Pancreas (tissue), 10 donors: ENCODE measurements around the gene CYP2C9. TPM values are rescaled to one million over a fixed set of nuclear protein-coding genes. Genes with fewer than 3 reads are reported as not detected.

Experiments
- ATAC-seq, 4 donors: fragments of 200-7000 bp; cut with Tn5 transposase; one replicate each; pipeline versions ENCODE4 v1.8.0 to v1.9.1; 2020; ENCODE audit warnings: mild to moderate bottlenecking in 4 of 4, moderate library complexity in 4 of 4
- DNase-seq, 6 donors: peaks; one replicate each; pipeline ENCODE4 v3.0.0-alpha.2; 2020
- FAIRE-seq: peaks from 2 replicates; lab custom pipeline; 2012; peaks lifted over from hg19 to GRCh38; lab: Jason Lieb, UNC
- H3K27ac ChIP-seq, 4 donors: fragments of 200-600 bp; sonication (generic); 1 replicate in 3 of 4; 2 replicates in 1 of 4; pipeline versions ENCODE4 v1.5.0 to v1.8.0; 2020
- H3K27me3 ChIP-seq, 4 donors: fragments of 200-600 bp; one replicate each; pipeline ENCODE4 v1.8.0; 2021
- H3K36me3 ChIP-seq, 3 donors: fragments of 200-600 bp; sonication (generic) in 1 of 3; one replicate each; pipeline versions ENCODE4 v1.5.0 to v1.8.0; 2020 to 2021
- H3K4me1 ChIP-seq, 3 donors: fragments of 200-600 bp; one replicate each; pipeline ENCODE4 v1.8.0; 2021
- H3K4me3 ChIP-seq, 4 donors: fragments of 200-600 bp; sonication (generic) in 2 of 4; one replicate each; pipeline versions ENCODE4 v1.5.0 to v1.8.0; 2020 to 2021
- H3K9me3 ChIP-seq, 4 donors: fragments of 200-600 bp; one replicate each; pipeline ENCODE4 v1.8.0; 2021
- CTCF ChIP-seq, 4 donors: fragments of 200-600 bp; sonication (generic) in 3 of 4; IDR thresholded peaks; one replicate each; pipeline versions ENCODE4 v1.5.0 to v1.8.0; 2021; ENCODE audit warnings: antibody characterized with exemption in 4 of 4
- WGBS, 2 donors: extraction: QIAGEN DNeasy Blood & Tissue Kit; methylation state at CpG; one replicate each; pipeline ENCODE4 v1.1.7; 2013; 5-methylcytosine and 5-hydroxymethylcytosine counted together
- intact Hi-C, 3 donors: fragments of 100-400 bp; cut with DNase I; formaldehyde crosslinking; loops; one replicate each; pipeline versions ENCODE4 v1.11.1 to v1.14.2; 2022
- polyA plus RNA-seq, 2 donors: library from polyadenylated mRNA; stranded (reverse); fragments of 200-250 nt; gene quantifications; one replicate each; pipeline ENCODE4 v1.2.3, GENCODE V29; 2013
- total RNA-seq, 6 donors: library from RNA; stranded (reverse); fragmentation: NEBNext Ultra II Directional in 4 of 6; extraction: Animal tissue kit (Norgen Biotek cat#: 25700) in 4 of 6; gene quantifications; one replicate each; pipeline versions ENCODE4 v1.2.1 to v1.2.4, GENCODE V29; 2021 to 2023
- donor health status: healthy with polysubstance abuse.
- donor health status: DM: no; HTN: no; CAD: no; lungs with moderate emphysema.
- donor health status: DM: no; HTN: no; CAD: no.
- donor health status: control.
- donor health status: control.
- donor health status: Bipolar disorder and iron deficiency.
- donor health status: DM: yes; HTN: yes; CAD: no.
- donor health status: DM: no; HTN: no; CAD: no.
- donor health status: DM: no; HTN: no; CAD: no.
- donor health status: DM: yes; HTN: yes; CAD: no.

Gene CYP2C9
- total and polyA plus RNA-seq, 8 donors, result 0.11 to 1.4 (median 0.28) TPM; not detected in 1

GRCh38 chr10:94992811-94993210 is 54.4 kb downstream of the CYP2C9 start:
- no peak for DNase-seq
- 84 to 91% methylated on average over 4 of the region's 4 CpGs for WGBS, 2 donors
- H3K36me3 ChIP-seq, result no peaks in the 10 kb centered on the region
- no peaks in the 10 kb centered on the region for H3K27me3 ChIP-seq
- no peak for FAIRE-seq
- intact Hi-C loops, result no loop called here
- H3K4me3 ChIP-seq, result no peak overlapping the region
- H3K9me3 ChIP-seq, result no peaks in the 10 kb centered on the region
- no peak overlapping the region for H3K27ac ChIP-seq
- TF ChIP-seq CTCF (IDR thresholded peaks at IDR 0.05), result no peak
- no peak for ATAC-seq
- no peaks in the 10 kb centered on the region for H3K4me1 ChIP-seq

- intact Hi-C loops, result no loop called here
- TF ChIP-seq CTCF (IDR thresholded peaks at IDR 0.05), result no peak
- H3K27me3 ChIP-seq, result no peaks in the 10 kb centered on the region
- DNase-seq (no peak), ATAC-seq (no peak), FAIRE-seq (no peak)
- H3K9me3 ChIP-seq, result no peaks in the 10 kb centered on the region
- H3K4me3 ChIP-seq, result no peak overlapping the region
- H3K4me1 ChIP-seq, result no peaks in the 10 kb centered on the region
- no peak overlapping the region for H3K27ac ChIP-seq
- 56 to 59% methylated on average over 6 of the region's 6 CpGs for WGBS, 2 donors
- H3K36me3 ChIP-seq, result no peaks in the 10 kb centered on the region
Measured at GRCh38 chr10:94997741-94998174, 59.3 kb downstream of the CYP2C9 start.

- Histone ChIP-seq H3K36me3 (no peaks in the 10 kb centered on the region), H3K4me1 (no peaks in the 10 kb centered on the region), H3K9me3 (no peaks in the 10 kb centered on the region), H3K27ac (no peak overlapping the region), H3K4me3 (no peak overlapping the region), H3K27me3 (no peaks in the 10 kb centered on the region)
- intact Hi-C loops, result no loop called here
- TF ChIP-seq CTCF (IDR thresholded peaks at IDR 0.05), result no peak
- DNase-seq, result no peak
- 87 to 89% methylated on average over 2 of the region's 2 CpGs for WGBS, 2 donors
- FAIRE-seq, result no peak
- ATAC-seq, result no peak
Measured at GRCh38 chr10:95026461-95026860, 88.0 kb downstream of the CYP2C9 start.

- H3K36me3 ChIP-seq, result no peaks in the 10 kb centered on the region
- H3K4me1 ChIP-seq, result peaks cover 0 to 3% (median 0%) of the 10 kb centered on the region in 3 donors
- H3K27ac ChIP-seq, result no peak overlapping the region
- intact Hi-C loops, result no loop called here
- no peaks in the 10 kb centered on the region for H3K9me3 ChIP-seq
- ATAC-seq (no peak), FAIRE-seq (no peak), DNase-seq (no peak)
- H3K27me3 ChIP-seq, result no peaks in the 10 kb centered on the region
- H3K4me3 ChIP-seq, result no peak overlapping the region
- no peak for TF ChIP-seq CTCF (IDR thresholded peaks at IDR 0.05)
Measured at GRCh38 chr10:95031656-95032055, 93.2 kb downstream of the CYP2C9 start.

GRCh38 chr10:95034401-95034800 is 95.9 kb downstream of the CYP2C9 start:
- H3K27ac ChIP-seq, result no peak overlapping the region
- peaks cover 0 to 3% (median 0%) of the 10 kb centered on the region in 3 donors for H3K4me1 ChIP-seq
- TF ChIP-seq CTCF (IDR thresholded peaks at IDR 0.05), result no peak
- no peak for FAIRE-seq
- no peak for ATAC-seq
- no peaks in the 10 kb centered on the region for H3K27me3 ChIP-seq
- H3K9me3 ChIP-seq, result no peaks in the 10 kb centered on the region
- intact Hi-C loops, result no loop called here
- no peak for DNase-seq
- no peaks in the 10 kb centered on the region for H3K36me3 ChIP-seq
- no peak overlapping the region for H3K4me3 ChIP-seq
- 64 to 66% methylated on average over 4 of the region's 4 CpGs for WGBS, 2 donors
